IMR-90 (cell line): ENCODE data around the gene DHRS4. TPM values are rescaled to one million over a fixed set of nuclear protein-coding genes. Genes with fewer than 3 reads are reported as not detected.

Source experiments
- ATAC-seq: fragments of 200-7000 bp; cut with Tn5 transposase; 2 replicates; pipeline ENCODE4 v1.9.1; 2020; ENCODE audit warnings: low read depth, mild to moderate bottlenecking, moderate library complexity
- BruUV-seq: library from RNA; stranded (reverse); fragments of 400-500 nt; replicated peaks from 2 replicates; lab custom pipeline; 2021; lab: Mats Ljungman, UMichigan
- CTCF ChIA-PET: fragments of 300-600 bp; formaldehyde crosslinking; extraction: SDS; loops from one replicate; lab custom pipeline; 2021; ENCODE audit warnings: antibody characterized with exemption; lab: Yijun Ruan, JAX
- POLR2A ChIA-PET: fragments of 300-600 bp; sonication (Branson Sonifier 250); formaldehyde crosslinking; loops from one replicate; lab custom pipeline; 2022; ENCODE audit warnings: antibody characterized with exemption; ENCODE audit not compliant: unreplicated experiment; lab: Charles Lee
- DNase-seq: peaks from one replicate; pipeline ENCODE4 v3.0.0; 2013
- H2AFZ ChIP-seq: replicated peaks from 2 replicates; pipeline ENCODE3; 2013; ENCODE audit warnings: low read length, mild to moderate bottlenecking; ENCODE audit not compliant: poor library complexity
- H2AK5ac ChIP-seq: 2 replicates; pipeline ENCODE4 v1.6.1; 2013; ENCODE audit warnings: low read depth, low read length, inconsistent platforms
- H2AK9ac ChIP-seq: replicated peaks from 2 replicates; pipeline ENCODE3; 2013; ENCODE audit warnings: mild to moderate bottlenecking, low read depth, low read length, moderate library complexity; ENCODE audit not compliant: poor library complexity
- H2BK120ac ChIP-seq: 2 replicates; pipeline ENCODE4 v1.6.1; 2013; ENCODE audit warnings: low read depth, low read length, inconsistent platforms
- H2BK15ac ChIP-seq: 3 replicates; pipeline ENCODE4 v1.6.1; 2013; ENCODE audit warnings: low read depth, low read length, inconsistent platforms
- H2BK20ac ChIP-seq: 2 replicates; pipeline ENCODE4 v1.6.1; 2013; ENCODE audit warnings: low read depth, mild to moderate bottlenecking, inconsistent platforms, low read length, moderate library complexity
- H2BK5ac ChIP-seq: 2 replicates; pipeline ENCODE4 v1.6.1; 2013; ENCODE audit warnings: mild to moderate bottlenecking, low read depth, low read length, inconsistent platforms; ENCODE audit not compliant: poor library complexity, severe bottlenecking
- H3K14ac ChIP-seq: replicated peaks from 2 replicates; pipeline ENCODE4 v1.6.1; 2013; ENCODE audit warnings: low read depth, low read length, inconsistent platforms
- H3K18ac ChIP-seq: 2 replicates; pipeline ENCODE4 v1.6.1; 2013; ENCODE audit warnings: low read depth, low read length, control low read depth
- H3K23ac ChIP-seq: 2 replicates; pipeline ENCODE4 v1.6.1; 2013; ENCODE audit warnings: low read depth, low read length, inconsistent platforms
- H3K27ac ChIP-seq: 2 replicates; pipeline ENCODE4 v1.5.1; 2013; ENCODE audit warnings: mild to moderate bottlenecking, control low read depth, low read length; ENCODE audit not compliant: insufficient read depth
- H3K27me3 ChIP-seq: 2 replicates; pipeline ENCODE4 v1.6.1; 2013; ENCODE audit warnings: low read length; ENCODE audit not compliant: control insufficient read depth, insufficient read depth
- H3K36me3 ChIP-seq: 2 replicates; pipeline ENCODE4 v1.6.1; 2013; ENCODE audit warnings: low read length, mixed read lengths; ENCODE audit not compliant: control insufficient read depth, insufficient read depth
- H3K4ac ChIP-seq: 2 replicates; pipeline ENCODE4 v1.6.1; 2013; ENCODE audit warnings: low read depth, low read length, inconsistent platforms
- H3K4me1 ChIP-seq: 2 replicates; pipeline ENCODE4 v1.6.1; 2013; ENCODE audit warnings: low read length, mixed read lengths; ENCODE audit not compliant: control insufficient read depth, insufficient read depth
- H3K4me2 ChIP-seq: 2 replicates; pipeline ENCODE4 v1.6.1; 2013; ENCODE audit warnings: low read depth, mild to moderate bottlenecking, control low read depth, low read length, moderate library complexity
- H3K4me3 ChIP-seq: 2 replicates; pipeline ENCODE4 v1.5.1; 2013; ENCODE audit warnings: low read depth, mild to moderate bottlenecking, control low read depth, low read length, moderate library complexity; ENCODE audit not compliant: insufficient read depth
- H3K56ac ChIP-seq: 2 replicates; pipeline ENCODE4 v1.6.1; 2013; ENCODE audit warnings: low read length, inconsistent platforms; ENCODE audit not compliant: insufficient read depth; ENCODE audit errors: extremely low read depth
- H3K79me1 ChIP-seq, 2 experiments: 2 replicates each; pipeline ENCODE4 v1.6.1; 2013; ENCODE audit warnings: low read length in 2 of 2, inconsistent platforms in 1 of 2, low read depth in 1 of 2
- H3K9ac ChIP-seq: 2 replicates; pipeline ENCODE4 v1.6.1; 2013; ENCODE audit warnings: low read depth, low read length, control low read depth
- H3K9me1 ChIP-seq: 2 replicates; pipeline ENCODE4 v1.6.1; 2013; ENCODE audit warnings: low read length, inconsistent platforms; ENCODE audit not compliant: insufficient read depth
- H3K9me3 ChIP-seq: 2 replicates; pipeline ENCODE4 v1.6.1; 2013; ENCODE audit warnings: low read length; ENCODE audit not compliant: control insufficient read depth, insufficient read depth
- H4K20me1 ChIP-seq: 2 replicates; pipeline ENCODE4 v1.6.1; 2013; ENCODE audit warnings: low read length, inconsistent platforms; ENCODE audit not compliant: insufficient read depth
- H4K5ac ChIP-seq: 2 replicates; pipeline ENCODE4 v1.6.1; 2013; ENCODE audit warnings: mild to moderate bottlenecking, low read depth, low read length, control low read depth
- H4K8ac ChIP-seq, 2 experiments: 2 replicates each; pipeline ENCODE4 v1.6.1; 2013; ENCODE audit warnings: low read depth in 2 of 2, low read length in 2 of 2, control low read depth in 1 of 2, inconsistent platforms in 1 of 2
- H4K91ac ChIP-seq: 2 replicates; pipeline ENCODE4 v1.6.1; 2013; ENCODE audit warnings: low read depth, low read length, inconsistent platforms; ENCODE audit not compliant: insufficient read depth
- BHLHE40 ChIP-seq: fragments of 150-350 bp; IDR thresholded peaks from 2 replicates; pipeline ENCODE4 v1.6.1; 2016; ENCODE audit warnings: mild to moderate bottlenecking, low read depth, low read length
- CEBPB ChIP-seq: IDR thresholded peaks from 2 replicates; pipeline ENCODE4 v1.6.1; 2012; ENCODE audit warnings: low read depth, low read length, improper control_type of control experiment
- CHD1 ChIP-seq: IDR thresholded peaks from 2 replicates; pipeline ENCODE4 v1.6.1; 2012; ENCODE audit warnings: low read depth, low read length, improper control_type of control experiment
- MAZ ChIP-seq: IDR thresholded peaks from 2 replicates; pipeline ENCODE4 v1.6.1; 2012; ENCODE audit warnings: low read depth, mild to moderate bottlenecking, low read length, improper control_type of control experiment, moderate library complexity, borderline replicate concordance
- MXI1 ChIP-seq: IDR thresholded peaks from 2 replicates; pipeline ENCODE4 v1.6.1; 2012; ENCODE audit warnings: low read depth, mild to moderate bottlenecking, low read length, moderate library complexity, borderline replicate concordance
- NFE2L2 ChIP-seq: fragments of 150-350 bp; IDR thresholded peaks from 2 replicates; pipeline ENCODE4 v1.6.1; 2016; ENCODE audit warnings: low read depth, mild to moderate bottlenecking, low read length
- POLR2A ChIP-seq: IDR thresholded peaks from 2 replicates; pipeline ENCODE4 v1.6.1; 2012; ENCODE audit warnings: mild to moderate bottlenecking, low read depth, low read length
- RAD21 ChIP-seq: IDR thresholded peaks from 2 replicates; pipeline ENCODE4 v1.6.1; 2012; ENCODE audit warnings: low read length, improper control_type of control experiment
- RCOR1 ChIP-seq: IDR thresholded peaks from 2 replicates; pipeline ENCODE4 v1.6.1; 2012; ENCODE audit warnings: mild to moderate bottlenecking, low read length, improper control_type of control experiment; ENCODE audit not compliant: insufficient replicate concordance
- RFX5 ChIP-seq: IDR thresholded peaks from 2 replicates; pipeline ENCODE4 v1.8.0; 2012; ENCODE audit warnings: low read depth, mild to moderate bottlenecking, low read length, moderate library complexity
- SMC3 ChIP-seq: fragments of 150-350 bp; IDR thresholded peaks from 2 replicates; pipeline ENCODE4 v1.6.1; 2016; ENCODE audit warnings: low read depth, mild to moderate bottlenecking, antibody characterized with exemption, low read length, moderate library complexity
- USF2 ChIP-seq: fragments of 150-350 bp; IDR thresholded peaks from 2 replicates; pipeline ENCODE4 v1.6.1; 2017; ENCODE audit warnings: mild to moderate bottlenecking, antibody characterized with exemption, low read length, low read depth
- WGBS, 2 experiments: methylation state at CpG; one replicate each; pipeline versions ENCODE4 v1.1.5 to v1.1.7; 2013; ENCODE audit warnings: missing lambda C conversion rate in 2 of 2; ENCODE audit not compliant: insufficient read length in 1 of 2; ENCODE audit errors: extremely low coverage in 2 of 2; 5-methylcytosine and 5-hydroxymethylcytosine counted together
- dilution Hi-C: fragments of 300-500 bp; cut with HindIII; formaldehyde crosslinking; loops from one replicate; pipeline ENCODE4 v1.14.3; 2018; ENCODE audit warnings: low sequenced_read_pairs; ENCODE audit not compliant: unreplicated experiment
- in situ Hi-C: fragments of 300-500 bp; cut with MboI; formaldehyde crosslinking; loops from 3 replicates; pipeline ENCODE4 v1.14.3; 2019; ENCODE audit warnings: low sequenced_read_pairs, inconsistent platforms, mixed read lengths
- intact Hi-C: fragments of 100-400 bp; cut with micrococcal nuclease; formaldehyde crosslinking; loops from 2 replicates; pipeline ENCODE4 v1.10.0; 2022
- polyA plus RNA-seq, 3 experiments: library from polyadenylated mRNA; depleted of rRNA; stranded (reverse); fragments of >200 nt; gene quantifications; 2 replicates each; pipeline ENCODE4 v1.2.3, GENCODE V29; 2012; ENCODE audit warnings: low replicate concordance in 1 of 3
- total RNA-seq: library from RNA; depleted of rRNA; stranded (reverse); fragments of >200 nt; gene quantifications from 2 replicates; pipeline ENCODE4 v1.2.3, GENCODE V29; 2012
- TF ChIP-seq, protein P1 (sequence below): fragments of 150-350 bp; IDR thresholded peaks from 2 replicates; pipeline ENCODE4 v1.6.1; 2016; ENCODE audit warnings: low read depth, mild to moderate bottlenecking, low read length, moderate library complexity, borderline replicate concordance

The DHRS4 gene
- total and polyA plus RNA-seq, 2 of the 4 experiments (the other 2 are of a cell fraction) = 43.2 to 51.8 TPM

DNA sequence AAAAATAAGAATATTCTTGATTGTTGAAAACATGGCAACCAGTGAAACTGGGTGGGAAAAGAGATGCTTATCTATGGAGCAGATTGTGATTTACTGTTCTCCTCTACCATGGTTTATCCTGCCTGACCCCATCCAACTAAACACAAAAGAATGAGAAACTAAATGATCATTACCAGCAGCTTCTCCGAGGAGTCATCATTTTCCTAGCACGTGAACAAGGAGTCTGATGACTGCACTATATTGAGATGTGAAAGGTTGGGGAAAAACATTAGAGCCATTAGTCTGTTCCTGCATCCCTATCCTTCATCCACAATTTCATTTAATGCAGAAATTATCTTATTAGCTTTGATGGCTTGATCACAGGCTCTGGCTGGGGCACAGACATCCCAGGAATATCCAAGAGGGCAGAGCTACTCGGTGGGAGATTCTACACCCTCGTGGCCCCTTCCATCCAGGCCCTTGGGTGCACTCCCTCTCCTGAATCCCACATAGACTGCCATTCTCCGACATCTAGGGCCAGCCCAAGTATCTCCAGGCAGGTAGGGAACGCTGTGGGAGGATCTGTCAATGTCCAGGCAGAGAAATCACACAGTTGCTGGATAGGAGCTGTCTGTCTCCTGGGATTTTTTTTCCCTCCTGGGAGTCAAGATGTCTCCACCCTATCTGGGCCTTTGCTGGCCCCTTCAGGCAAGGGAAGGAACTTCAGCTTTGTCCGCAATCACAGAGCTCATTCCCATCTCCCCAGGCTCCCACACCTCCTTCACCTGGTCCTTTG is 43.3 kb upstream of the DHRS4 start (continued):
- no peak for TF ChIP-seq CHD1

GRCh38 chr14:23910876-23911210 is 42.7 kb upstream of the DHRS4 start:
- no peak overlapping the region for H3K27ac ChIP-seq
- no peaks in the 10 kb centered on the region for H4K20me1 ChIP-seq
- H2BK20ac ChIP-seq = no peak overlapping the region
- BruUV-seq = no TSS peak
- POLR2A ChIA-PET = no interaction called here
- in situ Hi-C loops = loop anchor here (5.0 kb wide), 1 partner anchor 184 kb away; no protein-coding TSS in a partner anchor
- H3K18ac ChIP-seq = no peak overlapping the region
- no peak overlapping the region for H3K4me3 ChIP-seq
- H3K4ac ChIP-seq = no peak overlapping the region
- H2AK5ac ChIP-seq = no peak overlapping the region
- H3K23ac ChIP-seq = no peak overlapping the region
- H2BK120ac ChIP-seq = no peak overlapping the region
- H3K14ac ChIP-seq = no peak overlapping the region
- no peaks in the 10 kb centered on the region for H3K36me3 ChIP-seq
- intact Hi-C loops = loop anchor here (1.0 kb wide), 4 partner anchors 184 to 322 kb away; no protein-coding TSS in a partner anchor
- H3K9me1 ChIP-seq = no peaks in the 10 kb centered on the region
- H3K9me3 ChIP-seq = no peaks in the 10 kb centered on the region
- 40% methylated on average over 1 of the region's 3 CpGs; no CpG with 5 or more reads in 1 of the 2 experiments for WGBS, 2 experiments
- no peak overlapping the region for H4K91ac ChIP-seq
- H3K27me3 ChIP-seq = peaks cover 3% of the 10 kb centered on the region; the same call in 1 of the 2 replicates
- H2BK15ac ChIP-seq = no peak overlapping the region
- H3K79me1 ChIP-seq = no peaks in the 10 kb centered on the region
- ATAC-seq = no peak
- H2AK9ac ChIP-seq = no peak overlapping the region
- no peak overlapping the region for H2BK5ac ChIP-seq
- H3K4me2 ChIP-seq = no peak overlapping the region
- H4K5ac ChIP-seq = no peak overlapping the region
- no peak for DNase-seq
- no peak overlapping the region for H3K56ac ChIP-seq
- dilution Hi-C loops = no loop called here
- no peak overlapping the region for H3K9ac ChIP-seq
- no peak overlapping the region for H4K8ac ChIP-seq
- CTCF ChIA-PET = interaction anchor here (0.6 to 3.0 kb wide), 16 partner anchors 11 to 322 kb away, joined by 3 to 14 read pairs (median 4); no protein-coding TSS in a partner anchor
- no peaks in the 10 kb centered on the region for H3K4me1 ChIP-seq
- no peak overlapping the region for H2AFZ ChIP-seq
- TF ChIP-seq NFE2L2 (no peak), RCOR1 (no peak), POLR2A (no peak), MAZ (no peak), RFX5 (no peak), MXI1 (no peak), SMC3 (no peak), USF2 (no peak), BHLHE40 (no peak), RAD21 (no peak), CHD1 (no peak), CEBPB (no peak)
- TF ChIP-seq, protein P1, sequence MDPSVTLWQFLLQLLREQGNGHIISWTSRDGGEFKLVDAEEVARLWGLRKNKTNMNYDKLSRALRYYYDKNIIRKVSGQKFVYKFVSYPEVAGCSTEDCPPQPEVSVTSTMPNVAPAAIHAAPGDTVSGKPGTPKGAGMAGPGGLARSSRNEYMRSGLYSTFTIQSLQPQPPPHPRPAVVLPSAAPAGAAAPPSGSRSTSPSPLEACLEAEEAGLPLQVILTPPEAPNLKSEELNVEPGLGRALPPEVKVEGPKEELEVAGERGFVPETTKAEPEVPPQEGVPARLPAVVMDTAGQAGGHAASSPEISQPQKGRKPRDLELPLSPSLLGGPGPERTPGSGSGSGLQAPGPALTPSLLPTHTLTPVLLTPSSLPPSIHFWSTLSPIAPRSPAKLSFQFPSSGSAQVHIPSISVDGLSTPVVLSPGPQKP = no peak
